Trophoblast cell (in vitro differentiated cells and primary cell): Measurements from ENCODE around the gene IFNA10.
"Not testable (repeated sequence)": the region's sequence is repeated elsewhere in the genome, so short reads cannot be mapped to it uniquely, and the experiment has no call there.

Experiments
- DNase-seq, 2 donors: peaks; one replicate each; pipeline ENCODE4 v3.0.0-alpha.2; 2016
- H2AFZ ChIP-seq: 2 replicates; pipeline ENCODE4 v1.6.1; 2013; ENCODE audit warnings: low read length, moderate library complexity, mild to moderate bottlenecking; ENCODE audit not compliant: insufficient read depth, poor library complexity
- H2AK5ac ChIP-seq: 2 replicates; pipeline ENCODE4 v1.6.1; 2013; ENCODE audit warnings: mild to moderate bottlenecking, low read length
- H2BK120ac ChIP-seq: 2 replicates; pipeline ENCODE4 v1.6.1; 2013; ENCODE audit warnings: low read length, mild to moderate bottlenecking, moderate library complexity; ENCODE audit not compliant: insufficient read depth, poor library complexity
- H2BK12ac ChIP-seq: 2 replicates; pipeline ENCODE4 v1.6.1; 2013; ENCODE audit warnings: mild to moderate bottlenecking, low read length, moderate library complexity
- H2BK5ac ChIP-seq: 2 replicates; pipeline ENCODE4 v1.6.1; 2013; ENCODE audit warnings: low read length, low read depth, moderate library complexity, mild to moderate bottlenecking; ENCODE audit not compliant: poor library complexity
- H3K14ac ChIP-seq: 2 replicates; pipeline ENCODE4 v1.6.1; 2013; ENCODE audit warnings: mild to moderate bottlenecking, low read length
- H3K18ac ChIP-seq: 2 replicates; pipeline ENCODE4 v1.6.1; 2013; ENCODE audit warnings: mild to moderate bottlenecking, low read length
- H3K23ac ChIP-seq: 2 replicates; pipeline ENCODE4 v1.6.1; 2013; ENCODE audit warnings: low read length
- H3K27ac ChIP-seq: 2 replicates; pipeline ENCODE4 v1.5.1; 2013; ENCODE audit warnings: low read depth, mild to moderate bottlenecking, inconsistent platforms, low read length, moderate library complexity
- H3K27me3 ChIP-seq: 2 replicates; pipeline ENCODE4 v1.6.1; 2013; ENCODE audit warnings: inconsistent platforms, mild to moderate bottlenecking, low read length, moderate library complexity; ENCODE audit not compliant: insufficient read depth
- H3K36me3 ChIP-seq, 2 experiments: 1 replicate in 1 of 2; 2 replicates in 1 of 2; pipeline ENCODE4 v1.6.1; 2013; ENCODE audit warnings: low read length in 2 of 2, mild to moderate bottlenecking in 2 of 2, moderate library complexity in 1 of 2; ENCODE audit not compliant: insufficient read depth in 2 of 2, control insufficient read depth in 1 of 2
- H3K4ac ChIP-seq: 2 replicates; pipeline ENCODE4 v1.6.1; 2013; ENCODE audit warnings: low read depth, mild to moderate bottlenecking, low read length, moderate library complexity
- H3K4me1 ChIP-seq, 2 experiments: 1 replicate in 1 of 2; 2 replicates in 1 of 2; pipeline ENCODE4 v1.6.1; 2013; ENCODE audit warnings: low read length in 2 of 2, mild to moderate bottlenecking in 2 of 2, moderate library complexity in 1 of 2; ENCODE audit not compliant: insufficient read depth in 2 of 2, control insufficient read depth in 1 of 2
- H3K4me2 ChIP-seq: 2 replicates; pipeline ENCODE4 v1.6.1; 2013; ENCODE audit warnings: inconsistent platforms, mild to moderate bottlenecking, low read length, moderate library complexity
- H3K4me3 ChIP-seq: 2 replicates; pipeline ENCODE4 v1.5.1; 2013; ENCODE audit warnings: mild to moderate bottlenecking, low read depth, low read length, inconsistent platforms
- H3K79me1 ChIP-seq: one replicate; pipeline ENCODE4 v1.6.1; 2013; ENCODE audit warnings: low read length
- H3K79me2 ChIP-seq: 2 replicates; pipeline ENCODE4 v1.6.1; 2013; ENCODE audit warnings: low read length, mild to moderate bottlenecking; ENCODE audit not compliant: control insufficient read depth, insufficient read depth, poor library complexity
- H3K9ac ChIP-seq: 2 replicates; pipeline ENCODE4 v1.6.1; 2013; ENCODE audit warnings: mild to moderate bottlenecking, low read length
- H3K9me3 ChIP-seq: 2 replicates; pipeline ENCODE4 v1.6.1; 2013; ENCODE audit warnings: low read depth, mild to moderate bottlenecking, control low read depth, inconsistent platforms, low read length; ENCODE audit not compliant: insufficient read depth
- H4K12ac ChIP-seq: 2 replicates; pipeline ENCODE4 v1.6.1; 2013; ENCODE audit warnings: low read depth, mild to moderate bottlenecking, low read length, moderate library complexity
- H4K8ac ChIP-seq: 2 replicates; pipeline ENCODE4 v1.6.1; 2013; ENCODE audit warnings: low read depth, mild to moderate bottlenecking, low read length, moderate library complexity
- H4K91ac ChIP-seq: one replicate; pipeline ENCODE4 v1.6.1; 2013; ENCODE audit warnings: low read depth, mild to moderate bottlenecking, low read length, moderate library complexity
- WGBS: extraction: QIAGEN DNeasy Blood & Tissue Kit; methylation state at CpG from one replicate; pipeline ENCODE4 v1.1.7; 2013; ENCODE audit warnings: missing lambda C conversion rate; ENCODE audit not compliant: insufficient read length, insufficient coverage; ENCODE audit errors: extremely low coverage; 5-methylcytosine and 5-hydroxymethylcytosine counted together

Gene IFNA10

GRCh38 chr9:21235468-21236359, 28.8 kb upstream of the IFNA10 start:
- no CpG with 5 or more reads among the region's 8 CpGs for WGBS
- H3K9me3 ChIP-seq, H3K4ac ChIP-seq, H2BK120ac ChIP-seq, H3K23ac ChIP-seq, H3K9ac ChIP-seq, H4K12ac ChIP-seq, H2AK5ac ChIP-seq, H3K4me1 ChIP-seq, H4K8ac ChIP-seq, H3K4me3 ChIP-seq, H2BK5ac ChIP-seq, H3K4me2 ChIP-seq, H3K14ac ChIP-seq, H3K79me1 ChIP-seq, H2BK12ac ChIP-seq, H3K79me2 ChIP-seq, H3K18ac ChIP-seq, H2AFZ ChIP-seq, H3K36me3 ChIP-seq, H3K27me3 ChIP-seq, H4K91ac ChIP-seq, H3K27ac ChIP-seq: not testable (repeated sequence)
- peak in 1 of 2 donors; percentile 58 for DNase-seq

DNA sequence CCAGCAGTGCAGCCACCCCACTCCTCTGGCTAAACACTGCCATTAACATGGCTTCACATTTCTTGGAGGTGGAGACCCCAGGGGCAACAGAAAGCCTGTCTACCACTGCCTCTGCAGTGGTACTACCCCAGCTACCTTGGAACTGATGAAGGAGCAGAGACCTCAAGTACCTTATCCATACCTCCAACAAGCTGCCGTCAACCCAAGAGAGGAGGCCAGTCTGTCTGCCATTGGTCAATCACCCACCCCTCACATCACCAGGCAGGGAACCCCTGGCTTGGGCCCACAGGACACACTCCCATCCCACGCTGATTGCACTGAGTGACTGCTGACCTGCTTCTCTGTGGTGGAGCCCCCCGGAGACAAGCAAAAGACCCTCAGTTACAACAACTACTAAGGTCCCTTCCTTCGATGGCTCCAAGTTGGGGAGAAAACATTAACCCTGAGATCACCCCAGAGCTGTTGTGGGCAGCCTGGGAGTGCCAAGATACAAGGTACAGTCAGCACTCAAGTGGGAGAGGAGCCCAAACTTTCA, 27.3 kb upstream of the IFNA10 start:
- H2BK12ac ChIP-seq: no peak overlapping the region
- no peak overlapping the region for H3K14ac ChIP-seq
- no peak overlapping the region for H3K9ac ChIP-seq
- no peaks in the 10 kb centered on the region for H3K79me1 ChIP-seq
- no peak overlapping the region for H3K4ac ChIP-seq
- WGBS: no CpG with 5 or more reads among the region's 4 CpGs
- H3K18ac ChIP-seq: no peak overlapping the region
- no peak overlapping the region for H4K12ac ChIP-seq
- no peak overlapping the region for H2BK120ac ChIP-seq
- H3K9me3 ChIP-seq: peaks cover 1% of the 10 kb centered on the region
- no peak overlapping the region for H2BK5ac ChIP-seq
- no peaks in the 10 kb centered on the region for H3K79me2 ChIP-seq
- no peak overlapping the region for H4K91ac ChIP-seq
- no peak overlapping the region for H4K8ac ChIP-seq
- H3K27ac ChIP-seq: no peak overlapping the region
- no peak for DNase-seq
- H3K4me3 ChIP-seq: no peak overlapping the region
- no peak overlapping the region for H3K23ac ChIP-seq
- no peaks in the 10 kb centered on the region for H3K4me1 ChIP-seq
- no peak overlapping the region for H2AK5ac ChIP-seq
- H3K27me3 ChIP-seq: no peaks in the 10 kb centered on the region
- no peak overlapping the region for H3K4me2 ChIP-seq
- no peaks in the 10 kb centered on the region for H3K36me3 ChIP-seq
- H2AFZ ChIP-seq: no peak overlapping the region

DNA sequence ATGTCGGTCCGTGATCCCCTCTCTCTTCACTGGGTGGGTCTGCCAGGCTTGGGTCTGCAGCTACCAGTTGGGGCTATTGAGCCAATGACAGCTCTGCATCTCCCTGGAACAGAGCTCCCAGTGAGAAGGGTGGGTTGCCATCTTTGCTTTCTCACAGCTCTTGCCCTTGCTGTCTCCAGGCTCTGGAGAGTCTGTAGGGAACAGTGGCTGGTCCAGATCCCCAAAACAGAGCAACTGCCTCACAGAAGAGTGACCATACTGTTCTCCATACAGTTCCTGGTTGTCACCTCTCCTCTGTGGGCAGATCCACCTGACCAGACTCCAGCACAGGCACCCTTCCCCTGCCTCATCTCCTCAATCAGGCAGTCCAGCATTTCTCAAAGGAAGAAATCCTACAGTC, 26.3 kb upstream of the IFNA10 start:
- Histone ChIP-seq H3K79me2 (no peaks in the 10 kb centered on the region), H3K18ac (no peak overlapping the region), H2AK5ac (no peak overlapping the region), H3K14ac (no peak overlapping the region), H4K12ac (no peak overlapping the region), H2BK5ac (no peak overlapping the region), H3K4me3 (no peak overlapping the region), H2BK120ac (no peak overlapping the region), H3K4me2 (no peak overlapping the region), H2BK12ac (no peak overlapping the region), H3K4me1 (no peaks in the 10 kb centered on the region), H3K23ac (no peak overlapping the region), H3K27me3 (no peaks in the 10 kb centered on the region), H4K8ac (no peak overlapping the region), H3K4ac (no peak overlapping the region), H3K36me3 (no peaks in the 10 kb centered on the region), H3K27ac (no peak overlapping the region), H3K9me3 (peaks cover 1% of the 10 kb centered on the region), H4K91ac (no peak overlapping the region), H3K79me1 (no peaks in the 10 kb centered on the region), H3K9ac (no peak overlapping the region), H2AFZ (no peak overlapping the region)
- no CpG with 5 or more reads among the region's 2 CpGs for WGBS
- DNase-seq: no peak

DNA sequence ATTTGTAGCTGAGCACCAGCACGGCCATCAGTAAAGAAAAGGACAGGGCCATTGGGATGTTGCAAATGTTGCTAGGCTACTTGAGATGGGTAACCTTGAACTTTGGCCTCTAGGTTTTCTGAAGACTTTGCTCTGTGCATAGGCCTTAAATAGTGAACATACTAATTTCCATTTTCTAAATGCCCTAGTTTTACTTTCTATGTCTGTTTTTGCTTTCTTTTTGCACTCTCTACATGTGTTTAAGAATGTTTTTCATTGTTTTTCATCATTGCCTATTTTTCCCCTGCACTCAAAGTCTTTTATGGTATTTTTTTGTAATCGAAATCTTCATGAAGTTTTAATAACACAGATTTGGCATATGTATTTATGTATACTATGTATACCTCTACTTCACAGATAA, 21.2 kb upstream of the IFNA10 start, which contains the start of gene IFNA17:
IFNA17 (minus strand) TSS at position 101 of the 400 bp plus-strand sequence; CDS start at position 52, 49 bp downstream.
- H3K27ac ChIP-seq: no peak within 1 kb of the TSS
- H3K14ac ChIP-seq: no peak within 1 kb of the TSS
- H2BK120ac ChIP-seq: no peak within 1 kb of the TSS
- H3K18ac ChIP-seq: no peak within 1 kb of the TSS
- no peak within 1 kb of the TSS for H4K12ac ChIP-seq
- H3K9me3 ChIP-seq: peaks cover 1% of the 10 kb centered on the region
- H3K4me1 ChIP-seq: no peaks in the 10 kb centered on the region
- no peak within 1 kb of the TSS for H2BK12ac ChIP-seq
- no peak within 1 kb of the TSS for H3K4ac ChIP-seq
- H3K79me2 ChIP-seq: no peaks in the 10 kb centered on the region
- H3K27me3 ChIP-seq: no peaks in the 10 kb centered on the region
- no peak within 1 kb of the TSS for H3K23ac ChIP-seq
- no peak within 1 kb of the TSS for H4K8ac ChIP-seq
- no peak within 1 kb of the TSS for H3K4me2 ChIP-seq
- no peaks in the 10 kb centered on the region for H3K36me3 ChIP-seq
- H2BK5ac ChIP-seq: no peak within 1 kb of the TSS
- no peak within 1 kb of the TSS for H2AK5ac ChIP-seq
- no peaks in the 10 kb centered on the region for H3K79me1 ChIP-seq
- no CpG with 5 or more reads among the region's 2 CpGs for WGBS
- H2AFZ ChIP-seq: no peak within 1 kb of the TSS
- no peak within 1 kb of the TSS for H3K9ac ChIP-seq
- DNase-seq: no peak
- H4K91ac ChIP-seq: no peak within 1 kb of the TSS
- H3K4me3 ChIP-seq: no peak within 1 kb of the TSS
